Activated CD4-positive, CD25-positive, alpha-beta regulatory T cell treated with anti-CD3 and anti-CD28 coated beads, Interleukin-2, amount 50 U/mL, for 16 hours (primary cell): ENCODE results near the gene RPP30.
"Not testable (repeated sequence)": the region's sequence is repeated elsewhere in the genome, so short reads cannot be mapped to it uniquely, and the experiment has no call there.

Experiments used
- DNase-seq: peaks from one replicate; pipeline ENCODE4 v3.0.0-alpha.2; 2020; ENCODE audit warnings: low read depth, low spot score

RPP30 gene

GRCh38 chr10:90871279-90871765 is 452 bp upstream of the RPP30 start:
- no peak for DNase-seq

- no peak for DNase-seq
These were observed 860 bp downstream of the RPP30 start for GRCh38 chr10:90872648-90873020.

- DNase-seq: no peak
These were observed 7.3 kb downstream of the RPP30 start for GRCh38 chr10:90879062-90879461.

- DNase-seq: not testable (repeated sequence)
These were observed 8.4 kb downstream of the RPP30 start for GRCh38 chr10:90880059-90880719.

GRCh38 chr10:90884431-90884830 is 12.7 kb downstream of the RPP30 start:
- DNase-seq: no peak

GRCh38 chr10:90885176-90885575 is 13.4 kb downstream of the RPP30 start:
- DNase-seq: no peak

GRCh38 chr10:90887555-90887954 is 15.8 kb downstream of the RPP30 start:
- no peak for DNase-seq

- DNase-seq: no peak
These were observed 16.6 kb downstream of the RPP30 start for GRCh38 chr10:90888387-90888786.

GRCh38 chr10:90889636-90890035 is 17.9 kb downstream of the RPP30 start:
- DNase-seq: no peak

- no peak for DNase-seq
These were observed 18.6 kb downstream of the RPP30 start for GRCh38 chr10:90890347-90890746.

GRCh38 chr10:90893190-90893589 is 21.4 kb downstream of the RPP30 start:
- DNase-seq: no peak

- not testable (repeated sequence) for DNase-seq
These were observed 25.1 kb downstream of the RPP30 start for GRCh38 chr10:90896916-90897315.

- no peak for DNase-seq
These were observed 34.2 kb downstream of the RPP30 start for GRCh38 chr10:90905925-90906324.

GRCh38 chr10:90906596-90906995 is 34.8 kb downstream of the RPP30 start:
- DNase-seq: no peak

- DNase-seq: peak; percentile 3
These were observed 39.6 kb downstream of the RPP30 start for GRCh38 chr10:90911133-90912051.

- DNase-seq: no peak
These were observed 40.4 kb downstream of the RPP30 start for GRCh38 chr10:90912174-90912573.

GRCh38 chr10:90912854-90913479 is 41.2 kb downstream of the RPP30 start:
- no peak for DNase-seq

- no peak for DNase-seq
These were observed 42.1 kb downstream of the RPP30 start for GRCh38 chr10:90913774-90914420.

- DNase-seq: no peak
These were observed 43.4 kb downstream of the RPP30 start for GRCh38 chr10:90914992-90915765.

- no peak for DNase-seq
These were observed 43.9 kb downstream of the RPP30 start for GRCh38 chr10:90915766-90916075.
